K562 (cell line): ENCODE data around the gene TVP23A. TPM values are rescaled to one million over a fixed set of nuclear protein-coding genes. Genes with fewer than 3 reads are reported as not detected.

Experiments
- ATAC-seq: fragments of 200-7000 bp; cut with Tn5 transposase; 3 replicates; pipeline ENCODE4 v1.9.1; 2020; ENCODE audit warnings: moderate library complexity
- BruUV-seq: library from RNA; stranded (reverse); fragments of 400-500 nt; replicated peaks from 2 replicates; lab custom pipeline; 2021; lab: Mats Ljungman, UMichigan
- CTCF ChIA-PET: fragments of 300-600 bp; formaldehyde crosslinking; extraction: SDS; loops from one replicate; lab custom pipeline; 2021; ENCODE audit warnings: low intra/inter-chr PET ratio; lab: Yijun Ruan, JAX
- POLR2A ChIA-PET: fragments of 300-600, 350-650 bp; sonication (Branson Sonifier 250); formaldehyde crosslinking; extraction: SDS; loops from one replicate; lab custom pipeline; 2021; ENCODE audit warnings: antibody characterized with exemption, inconsistent platforms; lab: Yijun Ruan, JAX
- DNase-seq, 4 experiments: peaks; one replicate each; pipeline versions ENCODE4 v3.0.0 to v3.0.0-alpha.2; 2011 to 2018; ENCODE audit warnings: low spot score in 3 of 4, mixed read lengths in 3 of 4; ENCODE audit errors: extremely low read depth in 1 of 4
- FAIRE-seq: peaks from 2 replicates; lab custom pipeline; 2011; peaks lifted over from hg19 to GRCh38; lab: Jason Lieb, UNC
- H2AFZ ChIP-seq: 2 replicates; pipeline ENCODE4 v1.6.0; 2011; ENCODE audit warnings: low read depth, low read length, control low read depth, inconsistent platforms
- H3K27ac ChIP-seq: fragments of 200-600 bp; 3 replicates; pipeline ENCODE4 v1.8.0; 2011; ENCODE audit warnings: low read depth, mild to moderate bottlenecking, control low read depth, inconsistent platforms, low read length, moderate library complexity, mixed read lengths; ENCODE audit errors: extremely low read depth
- H3K27me3 ChIP-seq, 2 experiments: fragments of 300-600 bp in 1 of 2; 2 replicates in 1 of 2; 3 replicates in 1 of 2; pipeline versions ENCODE4 v1.6.0 to v1.8.0; 2011; ENCODE audit warnings: inconsistent platforms in 2 of 2, low read length in 2 of 2, mild to moderate bottlenecking in 1 of 2, mixed read lengths in 1 of 2, moderate library complexity in 1 of 2; ENCODE audit not compliant: control insufficient read depth in 2 of 2, insufficient read depth in 2 of 2
- H3K36me3 ChIP-seq: fragments of 300-600 bp; 3 replicates; pipeline ENCODE4 v1.8.0; 2011; ENCODE audit warnings: mild to moderate bottlenecking, low read length, inconsistent platforms; ENCODE audit not compliant: control insufficient read depth, insufficient read depth
- H3K4me1 ChIP-seq, 2 experiments: fragments of 200-600 bp in 1 of 2; replicated peaks in 1 of 2; 2 replicates in 1 of 2; 3 replicates in 1 of 2; pipeline versions ENCODE4 v1.5.1 to v1.8.0; 2011; ENCODE audit warnings: inconsistent platforms in 2 of 2, low read length in 2 of 2, mild to moderate bottlenecking in 1 of 2, mixed read lengths in 1 of 2, moderate library complexity in 1 of 2; ENCODE audit not compliant: control insufficient read depth in 2 of 2, insufficient read depth in 2 of 2
- H3K4me2 ChIP-seq: 2 replicates; pipeline ENCODE4 v1.6.1; 2011; ENCODE audit warnings: low read length, control low read depth, inconsistent platforms, mixed read lengths; ENCODE audit not compliant: insufficient read depth
- H3K4me3 ChIP-seq: fragments of 200-600 bp; sonication (generic), shearing (Covaris generic); 2 replicates; pipeline ENCODE4 v1.5.1; 2016; ENCODE audit warnings: control low read depth, inconsistent platforms
- H3K79me2 ChIP-seq: fragments of 200-600 bp; 3 replicates; pipeline ENCODE4 v1.8.0; 2011; ENCODE audit warnings: low read length, inconsistent platforms; ENCODE audit not compliant: control insufficient read depth, insufficient read depth
- H3K9ac ChIP-seq, 2 experiments: 2 replicates each; pipeline versions ENCODE4 v1.6.0 to v1.6.1; 2011; ENCODE audit warnings: low read depth in 2 of 2, low read length in 2 of 2, control low read depth in 1 of 2, inconsistent platforms in 1 of 2, mild to moderate bottlenecking in 1 of 2, mixed read lengths in 1 of 2; ENCODE audit not compliant: insufficient read depth in 1 of 2
- H3K9me1 ChIP-seq: one replicate; pipeline ENCODE4 v1.6.0; 2011; ENCODE audit warnings: inconsistent platforms, mild to moderate bottlenecking, low read length, moderate library complexity; ENCODE audit not compliant: control insufficient read depth, insufficient read depth
- H3K9me3 ChIP-seq: replicated peaks from 2 replicates; pipeline ENCODE4 v1.5.1; 2011; ENCODE audit warnings: low read depth, low read length, inconsistent platforms; ENCODE audit not compliant: control insufficient read depth, insufficient read depth
- H4K20me1 ChIP-seq: replicated peaks from 2 replicates; pipeline ENCODE4 v1.6.1; 2011; ENCODE audit warnings: low read length, inconsistent platforms, mixed read lengths; ENCODE audit not compliant: control insufficient read depth, insufficient read depth
- JUND ChIP-seq, 2 experiments: IDR thresholded peaks; 2 replicates in 1 of 2; 3 replicates in 1 of 2; pipeline ENCODE4 v1.6.1; 2011; ENCODE audit warnings: borderline replicate concordance in 2 of 2, low read depth in 2 of 2, low read length in 2 of 2, improper control_type of control experiment in 1 of 2, missing biosample characterization in 1 of 2, missing genetic modification characterization in 1 of 2, missing genetic modification reagents in 1 of 2
- NR2C2 ChIP-seq, 2 experiments: fragments of 200-800 bp in 1 of 2; sonication (Bioruptor generic) in 1 of 2; sonication (generic) in 1 of 2; formaldehyde crosslinking in 1 of 2; IDR thresholded peaks; 2 replicates each; pipeline versions ENCODE4 v1.6.1 to v1.8.0; 2016 to 2022; ENCODE audit warnings: mild to moderate bottlenecking in 1 of 2, missing compliant biosample characterization in 1 of 2, missing genetic modification characterization in 1 of 2, missing genetic modification reagents in 1 of 2
- RBM15 ChIP-seq: fragments of 200-400 bp; formaldehyde crosslinking; IDR thresholded peaks from 2 replicates; pipeline ENCODE4 v1.6.1; 2018; ENCODE audit warnings: mild to moderate bottlenecking, low read length, moderate library complexity; ENCODE audit not compliant: insufficient read depth
- XRCC3 ChIP-seq: fragments of 450-650 bp; IDR thresholded peaks from 2 replicates; pipeline ENCODE4 v1.6.1; 2017; ENCODE audit warnings: mild to moderate bottlenecking, moderate library complexity
- ZNF23 ChIP-seq: fragments of 250-450 bp; sonication (Bioruptor Pico); IDR thresholded peaks from 2 replicates; pipeline ENCODE4 v1.4.0; 2020; ENCODE audit warnings: mild to moderate bottlenecking
- ZNF239 ChIP-seq: fragments of 250-450 bp; sonication (Bioruptor Pico); IDR thresholded peaks from 2 replicates; pipeline ENCODE4 v1.4.0; 2020; ENCODE audit warnings: mild to moderate bottlenecking
- ZNF77 ChIP-seq: fragments of 250-450 bp; sonication (Bioruptor Pico); IDR thresholded peaks from 2 replicates; pipeline ENCODE4 v1.5.0; 2020
- WGBS: fragments of 100-300 bp; shearing (Covaris generic); methylation state at CpG from one replicate; pipeline ENCODE4 v1.1.6; 2016; ENCODE audit warnings: low coverage, mixed read lengths; ENCODE audit not compliant: insufficient coverage; ENCODE audit errors: missing lambda C conversion rate; 5-methylcytosine and 5-hydroxymethylcytosine counted together
- in situ Hi-C: fragments of 300-500 bp; cut with MboI; formaldehyde crosslinking; loops from 4 replicates; pipeline ENCODE4 v1.15.0; 2018; ENCODE audit warnings: inconsistent platforms, mixed read lengths
- intact Hi-C: fragments of 100-400 bp; cut with micrococcal nuclease; formaldehyde crosslinking; loops from 2 replicates; pipeline ENCODE4 v1.14.2; 2022
- polyA plus RNA-seq, 8 experiments: library from polyadenylated mRNA; depleted of rRNA in 4 of 8; stranded (reverse) in 5 of 8; unstranded in 3 of 8; fragments of >200 nt; fragmentation: Nextera tagmentation in 2 of 8; fragmentation: Illumina TruSeq in 1 of 8; extraction: Ambion mirVana in 2 of 8; extraction: Trizol in 1 of 8; gene quantifications; 2 replicates each; pipeline versions ENCODE4 v1.2.1 to v1.2.3, GENCODE V29; 2011 to 2014; ENCODE audit warnings: inconsistent platforms in 1 of 8, missing spikeins in 1 of 8
- total RNA-seq, 7 experiments: library from RNA; depleted of rRNA in 6 of 7; stranded (reverse); fragments of >200 nt in 6 of 7; fragmentation: Illumina TruSeq in 2 of 7; extraction: Trizol in 2 of 7; gene quantifications; 2 replicates each; pipeline versions ENCODE4 v1.2.1 to v1.2.3, GENCODE V29; 2011 to 2021; ENCODE audit warnings: low replicate concordance in 1 of 7
- TF ChIP-seq, protein P1 (sequence below): fragments of 250-450 bp; sonication (Bioruptor Pico); IDR thresholded peaks from 2 replicates; pipeline ENCODE4 v1.5.0; 2020; ENCODE audit warnings: mild to moderate bottlenecking, borderline replicate concordance
- TF ChIP-seq, protein P2 (sequence below): sonication (generic); formaldehyde crosslinking; IDR thresholded peaks from 2 replicates; pipeline ENCODE4 v1.8.0; 2022; ENCODE audit warnings: mild to moderate bottlenecking, missing genetic modification reagents

The TVP23A gene
- total and polyA plus RNA-seq, 9 of the 15 experiments (the other 6 are each of a cell fraction or from before 2014, with no cell fraction given), result 0.04 to 0.77 (median 0.10) TPM; not detected in 3

DNA sequence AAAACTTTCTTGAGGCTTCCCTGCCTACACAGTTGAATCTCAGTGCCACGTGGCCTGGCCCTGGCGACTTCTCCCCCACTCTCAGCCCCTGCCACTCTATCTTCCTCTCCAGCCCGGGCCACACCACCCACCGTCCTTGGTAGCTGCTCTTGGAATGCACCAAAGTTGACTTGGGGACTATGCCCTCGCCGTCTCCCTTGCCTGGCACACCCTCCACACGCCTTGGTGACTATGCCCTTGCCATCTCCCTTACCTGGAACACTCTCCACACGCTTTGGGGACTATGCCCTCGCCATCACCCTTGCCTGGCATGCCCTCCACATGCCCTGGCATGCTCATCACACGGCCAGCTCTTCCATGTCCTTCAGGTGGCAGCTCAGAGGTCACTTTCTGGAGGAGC is 15.5 kb upstream of the TVP23A start:
- Histone ChIP-seq H3K79me2 (no peaks in the 10 kb centered on the region), H3K4me2 (no peak overlapping the region), H3K9me1 (no peaks in the 10 kb centered on the region), H4K20me1 (no peaks in the 10 kb centered on the region), H3K27me3 (peaks cover 7 to 15% of the 10 kb centered on the region in 2 experiments; a peak in 3 of 5 replicates), H3K36me3 (no peaks in the 10 kb centered on the region), H3K9me3 (no peaks in the 10 kb centered on the region), H2AFZ (no peak overlapping the region), H3K4me1 (no peaks in the 10 kb centered on the region)
- ATAC-seq (no peak), DNase-seq (no peak)
- CTCF ChIA-PET, result no interaction called here
- BruUV-seq, result no TSS peak
- 2% methylated on average over 10 of the region's 10 CpGs for WGBS
- POLR2A ChIA-PET, result interaction anchor here (1.0 kb wide), 1 partner anchor 73 kb away, joined by 3 read pairs; no protein-coding TSS in a partner anchor
- in situ Hi-C loops, result no loop called here
- TF ChIP-seq ZNF239 (CRISPR knock-in tag) (no peak), RBM15 (no peak), XRCC3 (no peak), ZNF77 (CRISPR knock-in tag) (no peak), NR2C2 (CRISPR knock-in tag; IDR thresholded peaks at IDR 0.05) (no peak), NR2C2 (tag; IDR thresholded peaks at IDR 0.05) (no peak), ZNF23 (CRISPR knock-in tag) (no peak), JUND (IDR thresholded peaks at IDR 0.05; ENCODE audit: borderline replicate concordance, low read depth, low read length) (no peak), JUND (tag; IDR thresholded peaks at IDR 0.05; ENCODE audit: borderline replicate concordance, low read depth, low read length) (no peak)
- TF ChIP-seq, protein P1, sequence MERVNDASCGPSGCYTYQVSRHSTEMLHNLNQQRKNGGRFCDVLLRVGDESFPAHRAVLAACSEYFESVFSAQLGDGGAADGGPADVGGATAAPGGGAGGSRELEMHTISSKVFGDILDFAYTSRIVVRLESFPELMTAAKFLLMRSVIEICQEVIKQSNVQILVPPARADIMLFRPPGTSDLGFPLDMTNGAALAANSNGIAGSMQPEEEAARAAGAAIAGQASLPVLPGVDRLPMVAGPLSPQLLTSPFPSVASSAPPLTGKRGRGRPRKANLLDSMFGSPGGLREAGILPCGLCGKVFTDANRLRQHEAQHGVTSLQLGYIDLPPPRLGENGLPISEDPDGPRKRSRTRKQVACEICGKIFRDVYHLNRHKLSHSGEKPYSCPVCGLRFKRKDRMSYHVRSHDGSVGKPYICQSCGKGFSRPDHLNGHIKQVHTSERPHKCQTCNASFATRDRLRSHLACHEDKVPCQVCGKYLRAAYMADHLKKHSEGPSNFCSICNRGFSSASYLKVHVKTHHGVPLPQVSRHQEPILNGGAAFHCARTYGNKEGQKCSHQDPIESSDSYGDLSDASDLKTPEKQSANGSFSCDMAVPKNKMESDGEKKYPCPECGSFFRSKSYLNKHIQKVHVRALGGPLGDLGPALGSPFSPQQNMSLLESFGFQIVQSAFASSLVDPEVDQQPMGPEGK, result no peak
- TF ChIP-seq, protein P2, sequence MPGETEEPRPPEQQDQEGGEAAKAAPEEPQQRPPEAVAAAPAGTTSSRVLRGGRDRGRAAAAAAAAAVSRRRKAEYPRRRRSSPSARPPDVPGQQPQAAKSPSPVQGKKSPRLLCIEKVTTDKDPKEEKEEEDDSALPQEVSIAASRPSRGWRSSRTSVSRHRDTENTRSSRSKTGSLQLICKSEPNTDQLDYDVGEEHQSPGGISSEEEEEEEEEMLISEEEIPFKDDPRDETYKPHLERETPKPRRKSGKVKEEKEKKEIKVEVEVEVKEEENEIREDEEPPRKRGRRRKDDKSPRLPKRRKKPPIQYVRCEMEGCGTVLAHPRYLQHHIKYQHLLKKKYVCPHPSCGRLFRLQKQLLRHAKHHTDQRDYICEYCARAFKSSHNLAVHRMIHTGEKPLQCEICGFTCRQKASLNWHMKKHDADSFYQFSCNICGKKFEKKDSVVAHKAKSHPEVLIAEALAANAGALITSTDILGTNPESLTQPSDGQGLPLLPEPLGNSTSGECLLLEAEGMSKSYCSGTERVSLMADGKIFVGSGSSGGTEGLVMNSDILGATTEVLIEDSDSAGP (CRISPR knock-in tag), result no peak
- TF ChIP-seq, all 486 proteins: peak for 0
- Histone ChIP-seq H3K9ac (no peak overlapping the region), H3K27ac (no peak overlapping the region), H3K4me3 (no peak overlapping the region)
- FAIRE-seq, result no peak
- intact Hi-C loops, result no loop called here
